Prostate gland (tissue), 2 donors: Measurements from ENCODE around the gene HOOK2.

ENCODE experiments used
- POLR2A ChIP-seq: fragments of 450-650 bp; IDR thresholded peaks from one replicate; pipeline ENCODE4 v1.6.1; 2016; ENCODE audit warnings: antibody characterized with exemption, mild to moderate bottlenecking
- POLR2AphosphoS5 ChIP-seq: sonication (generic); formaldehyde crosslinking; IDR thresholded peaks from one replicate; pipeline ENCODE4 v1.6.1; 2017; ENCODE audit warnings: antibody characterized with exemption
- TF ChIP-seq, protein P1 (sequence below), 4 experiments: fragments of 200-600 bp in 2 of 4; fragments of 450-650 bp in 2 of 4; sonication (generic) in 2 of 4; IDR thresholded peaks; 1 replicate in 3 of 4; 2 replicates in 1 of 4; pipeline ENCODE4 v1.5.1; 2016 to 2019; ENCODE audit warnings: antibody characterized with exemption in 4 of 4, mild to moderate bottlenecking in 2 of 4, moderate library complexity in 2 of 4

DNA sequence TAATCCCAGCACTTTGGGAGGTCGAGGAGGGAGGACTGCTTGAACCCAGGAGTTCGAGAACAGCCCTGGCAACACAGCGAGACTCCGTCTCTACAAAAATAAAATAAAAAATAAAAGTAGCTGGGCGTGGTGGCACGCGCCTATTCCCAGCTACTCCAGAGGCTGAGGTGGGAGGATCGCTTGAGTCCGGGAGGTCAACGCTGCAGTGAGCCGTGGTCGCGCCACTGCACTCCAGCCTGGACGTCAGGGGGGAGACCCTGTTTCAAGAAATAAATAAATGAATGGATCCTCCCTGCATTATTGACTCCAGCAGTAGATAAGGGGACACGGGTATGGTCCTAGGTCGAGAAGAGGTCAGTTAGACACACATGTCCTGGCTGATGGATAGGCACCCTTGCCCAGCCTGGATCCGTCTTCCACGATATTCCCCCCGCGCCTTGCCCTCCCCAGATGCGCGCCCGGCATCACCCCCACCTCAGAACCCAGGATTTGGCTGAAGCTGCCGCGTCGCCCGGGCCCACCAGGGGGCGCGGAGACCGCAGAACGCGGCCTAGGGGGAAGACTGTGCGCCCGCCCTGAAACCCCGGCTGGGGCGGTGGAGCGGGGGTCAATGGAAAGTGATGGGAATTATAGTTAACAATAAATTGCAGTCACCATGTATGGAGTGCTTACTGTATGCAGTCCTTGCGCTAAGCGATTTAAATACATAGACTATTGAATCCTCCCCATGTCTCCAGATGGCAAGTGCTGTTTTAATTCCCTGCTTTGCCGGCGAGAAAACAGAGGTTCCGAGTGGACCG, 2.1 kb upstream of the HOOK2 start:
- TF ChIP-seq POLR2A (peak; percentile 21), POLR2AphosphoS5 (peak; percentile 81)
- TF ChIP-seq, protein P1, sequence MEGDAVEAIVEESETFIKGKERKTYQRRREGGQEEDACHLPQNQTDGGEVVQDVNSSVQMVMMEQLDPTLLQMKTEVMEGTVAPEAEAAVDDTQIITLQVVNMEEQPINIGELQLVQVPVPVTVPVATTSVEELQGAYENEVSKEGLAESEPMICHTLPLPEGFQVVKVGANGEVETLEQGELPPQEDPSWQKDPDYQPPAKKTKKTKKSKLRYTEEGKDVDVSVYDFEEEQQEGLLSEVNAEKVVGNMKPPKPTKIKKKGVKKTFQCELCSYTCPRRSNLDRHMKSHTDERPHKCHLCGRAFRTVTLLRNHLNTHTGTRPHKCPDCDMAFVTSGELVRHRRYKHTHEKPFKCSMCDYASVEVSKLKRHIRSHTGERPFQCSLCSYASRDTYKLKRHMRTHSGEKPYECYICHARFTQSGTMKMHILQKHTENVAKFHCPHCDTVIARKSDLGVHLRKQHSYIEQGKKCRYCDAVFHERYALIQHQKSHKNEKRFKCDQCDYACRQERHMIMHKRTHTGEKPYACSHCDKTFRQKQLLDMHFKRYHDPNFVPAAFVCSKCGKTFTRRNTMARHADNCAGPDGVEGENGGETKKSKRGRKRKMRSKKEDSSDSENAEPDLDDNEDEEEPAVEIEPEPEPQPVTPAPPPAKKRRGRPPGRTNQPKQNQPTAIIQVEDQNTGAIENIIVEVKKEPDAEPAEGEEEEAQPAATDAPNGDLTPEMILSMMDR (IDR thresholded peaks at IDR 0.05): peak; percentile 96 to 98 (median 97)
